Jurkat, Clone E6-1 (cell line): ENCODE data around the gene ADAR.

Experiments
- DNase-seq: peaks from one replicate; pipeline ENCODE4 v3.0.0-alpha.2; 2011; ENCODE audit warnings: low read depth, low spot score
- H3K4me3 ChIP-seq: 2 replicates; pipeline ENCODE4 v1.5.1; 2011; ENCODE audit warnings: mild to moderate bottlenecking, low read length, control low read depth, moderate library complexity

Gene ADAR

DNA sequence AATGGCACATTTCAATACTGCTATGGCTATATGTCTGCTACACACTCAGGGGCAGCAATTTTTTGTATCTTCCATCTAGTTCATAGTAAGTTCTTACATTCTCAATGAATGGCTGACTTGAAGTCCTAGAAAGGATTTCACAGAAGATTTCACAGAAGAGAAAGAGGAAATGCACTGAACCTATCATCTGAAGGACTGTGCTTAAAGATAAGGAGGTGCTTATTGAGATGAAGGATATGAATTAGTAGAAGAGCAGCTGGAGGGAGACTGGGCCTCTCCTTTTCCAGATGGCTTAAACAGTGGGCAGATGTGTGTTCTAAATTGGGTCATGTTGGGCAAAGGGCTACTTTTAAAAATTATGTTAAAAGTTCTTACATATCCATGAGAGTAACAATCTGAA lies 14.6 kb downstream of the ADAR start:
- no peak for DNase-seq

GRCh38 chr1:154591206-154591605 lies 16.8 kb downstream of the ADAR start:
- DNase-seq: no peak

More for the DNA sequence above, 14.6 kb downstream of the ADAR start:
- no peak overlapping the region for H3K4me3 ChIP-seq

GRCh38 chr1:154590756-154591155 lies 17.2 kb downstream of the ADAR start:
- DNase-seq: no peak
- no peak overlapping the region for H3K4me3 ChIP-seq

More at GRCh38 chr1:154591206-154591605, 16.8 kb downstream of the ADAR start:
- no peak overlapping the region for H3K4me3 ChIP-seq

GRCh38 chr1:154589780-154590179 lies 18.2 kb downstream of the ADAR start:
- no peak overlapping the region for H3K4me3 ChIP-seq
- DNase-seq: no peak

GRCh38 chr1:154586641-154587040 lies 21.3 kb downstream of the ADAR start:
- DNase-seq: no peak
- H3K4me3 ChIP-seq: no peak overlapping the region

GRCh38 chr1:154586231-154586630 lies 21.8 kb downstream of the ADAR start:
- H3K4me3 ChIP-seq: no peak overlapping the region
- DNase-seq: no peak

- DNase-seq: no peak
- no peak overlapping the region for H3K4me3 ChIP-seq
These were observed 23.6 kb downstream of the ADAR start for GRCh38 chr1:154584267-154584994.

GRCh38 chr1:154583773-154584172 lies 24.2 kb downstream of the ADAR start:
- no peak overlapping the region for H3K4me3 ChIP-seq
- DNase-seq: no peak

DNA sequence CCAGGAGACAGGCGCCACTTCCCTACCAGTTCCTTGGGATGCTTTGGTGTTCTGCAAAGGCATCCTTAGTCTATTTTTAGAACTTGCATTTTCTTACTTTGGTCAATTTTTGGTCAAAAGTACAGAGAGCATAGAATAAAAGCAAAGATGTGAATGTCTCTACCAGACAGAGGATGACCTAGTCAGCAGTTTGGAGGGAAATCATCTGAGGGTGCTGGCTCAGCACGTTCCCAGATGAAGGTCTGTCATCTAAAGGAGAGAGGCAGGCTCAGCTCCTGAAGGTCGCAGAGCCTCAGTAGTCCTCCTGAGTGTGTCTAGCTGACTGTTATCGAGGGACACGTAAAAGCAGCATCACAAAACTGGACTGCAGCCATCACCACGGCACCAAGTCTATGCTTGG lies 25.1 kb downstream of the ADAR start:
- no peak for DNase-seq
- no peak overlapping the region for H3K4me3 ChIP-seq

GRCh38 chr1:154581766-154582165 lies 26.2 kb downstream of the ADAR start:
- DNase-seq: no peak
- no peak overlapping the region for H3K4me3 ChIP-seq

GRCh38 chr1:154579374-154579773 lies 28.6 kb downstream of the ADAR start:
- H3K4me3 ChIP-seq: no peak overlapping the region
- DNase-seq: no peak

DNA sequence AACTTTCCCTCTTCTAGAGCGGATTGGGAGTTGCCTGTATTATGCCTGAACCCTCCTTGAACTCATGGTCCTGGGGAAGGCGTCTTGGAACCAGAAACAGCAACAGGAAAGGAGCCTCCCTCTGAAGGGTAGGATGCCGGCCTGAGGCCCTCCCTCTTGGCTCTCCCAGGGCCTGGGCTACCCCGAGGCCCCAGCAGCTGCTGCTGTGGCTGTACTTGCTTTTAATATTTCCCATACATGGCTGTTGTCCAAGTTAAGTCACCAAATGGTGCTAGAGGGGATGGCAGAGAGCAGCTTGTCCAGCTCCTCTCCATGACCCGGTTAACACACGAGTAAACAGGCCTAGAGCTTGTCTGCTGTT lies 29.9 kb downstream of the ADAR start:
- no peak for DNase-seq
- no peak overlapping the region for H3K4me3 ChIP-seq

DNA sequence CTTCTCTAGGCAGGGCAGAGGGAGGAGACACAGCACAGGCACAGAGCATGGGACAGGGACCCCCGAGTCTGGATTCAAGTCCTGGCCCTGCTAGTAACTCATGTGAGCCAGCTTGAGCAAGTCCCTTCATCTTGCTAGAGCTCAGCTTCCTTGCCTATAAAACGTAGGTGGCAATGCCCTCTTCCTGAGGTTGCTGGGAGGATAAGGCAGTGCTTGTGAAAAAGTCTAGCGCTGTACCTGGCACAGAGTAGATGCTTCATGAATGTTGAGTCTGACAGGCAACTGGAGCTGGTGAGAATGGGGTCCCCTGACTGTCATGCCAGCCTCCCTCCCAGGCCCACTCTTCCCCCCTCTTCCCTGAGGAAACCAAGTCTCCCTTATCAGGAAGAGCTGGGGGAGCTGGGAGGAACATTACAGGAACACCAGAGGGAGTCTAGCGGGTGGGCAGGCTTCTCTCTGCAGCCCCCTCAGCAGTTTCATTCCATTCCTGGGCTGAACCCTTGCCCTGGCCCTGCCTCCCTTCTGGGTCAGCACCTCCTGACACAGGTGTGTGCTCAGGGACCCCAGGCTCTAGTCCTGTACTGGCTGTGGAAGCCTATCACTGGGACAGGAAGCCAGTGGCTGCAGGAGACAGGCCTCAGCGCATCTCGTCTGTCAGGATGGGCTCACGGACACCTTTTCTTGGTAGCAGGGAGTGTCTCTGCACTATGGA lies 30.5 kb downstream of the ADAR start:
- DNase-seq: no peak

GRCh38 chr1:154575951-154576566 lies 31.9 kb downstream of the ADAR start:
- H3K4me3 ChIP-seq: no peak overlapping the region
- no peak for DNase-seq

More for the DNA sequence above, 30.5 kb downstream of the ADAR start:
- no peak overlapping the region for H3K4me3 ChIP-seq

GRCh38 chr1:154575147-154575927 lies 32.6 kb downstream of the ADAR start:
- no peak for DNase-seq
- H3K4me3 ChIP-seq: no peak overlapping the region

DNA sequence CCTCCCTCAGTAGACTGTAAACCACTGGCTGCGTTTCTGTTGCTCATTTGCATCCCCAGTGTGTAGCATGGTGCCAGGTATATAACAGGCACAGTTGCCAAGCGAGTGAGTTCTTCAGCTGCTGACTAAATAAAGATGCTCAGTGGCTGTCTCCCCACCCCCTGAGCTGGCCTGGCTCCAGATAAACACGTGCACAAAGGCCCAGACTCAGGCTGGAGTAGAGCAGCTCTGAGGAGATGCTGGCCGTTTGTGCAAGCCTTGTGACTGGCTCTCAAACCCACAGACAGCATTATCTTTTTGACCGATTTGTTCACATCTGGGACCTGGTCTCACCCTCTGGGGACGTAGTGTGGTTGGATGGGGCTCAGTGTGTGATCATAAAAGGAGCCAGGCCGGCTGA lies 33.3 kb downstream of the ADAR start:
- no peak overlapping the region for H3K4me3 ChIP-seq
- no peak for DNase-seq

GRCh38 chr1:154573168-154573510 lies 34.8 kb downstream of the ADAR start:
- no peak for DNase-seq
- no peak overlapping the region for H3K4me3 ChIP-seq

DNA sequence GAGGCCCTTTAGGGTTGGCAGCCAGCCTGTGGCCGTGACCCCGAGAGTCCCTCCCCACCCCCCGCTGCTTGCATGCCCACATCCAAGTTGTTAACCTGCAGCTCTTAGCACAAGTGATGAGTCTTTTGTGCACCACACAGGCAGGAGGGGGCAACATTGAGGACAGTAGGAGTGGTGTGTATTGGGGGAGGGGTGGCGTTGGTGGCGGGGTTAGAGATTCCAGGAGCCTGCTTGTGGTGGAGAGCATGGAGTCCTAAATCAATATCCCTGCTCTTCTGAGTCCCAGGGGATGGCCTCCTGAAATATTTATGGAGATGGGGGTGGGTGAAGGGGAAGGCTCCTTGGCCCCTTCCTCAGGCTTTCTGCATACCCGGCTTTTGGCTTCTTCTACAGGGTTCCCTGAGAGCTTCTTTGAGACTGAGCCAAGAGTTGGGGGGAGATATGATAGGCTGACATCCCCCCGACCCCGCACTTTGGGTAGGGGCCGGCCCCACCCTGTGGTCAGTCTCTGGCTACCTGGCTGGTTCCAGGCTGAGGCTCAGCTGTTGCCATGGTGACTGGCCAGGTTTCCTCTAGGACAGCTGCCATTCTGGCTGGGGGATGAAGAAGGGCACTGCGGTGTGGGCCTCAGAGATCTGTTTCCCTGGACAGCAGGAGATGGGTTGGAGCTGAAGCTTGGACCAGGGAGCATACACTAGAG lies 35.4 kb downstream of the ADAR start:
- H3K4me3 ChIP-seq: no peak overlapping the region
- no peak for DNase-seq

DNA sequence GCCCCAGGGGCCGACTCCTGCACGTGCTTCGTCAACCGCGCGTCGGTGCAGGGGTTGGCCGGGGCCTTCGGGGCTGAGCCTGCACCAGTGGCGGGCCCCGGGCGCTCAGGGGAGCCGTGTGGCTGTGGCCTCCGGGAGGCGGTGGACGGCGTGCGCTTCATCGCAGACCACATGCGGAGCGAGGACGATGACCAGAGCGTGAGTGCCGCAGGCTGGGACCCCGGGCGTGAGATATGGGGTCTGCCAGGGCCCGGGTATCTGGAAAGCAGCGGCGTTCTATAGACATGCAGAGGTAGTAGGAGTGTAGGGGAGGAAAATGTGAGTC lies 36.1 kb downstream of the ADAR start:
- no peak overlapping the region for H3K4me3 ChIP-seq
- DNase-seq: no peak
